Neural cell (in vitro differentiated cells): ENCODE results near the gene CCN5.

Experiments
- MXI1 ChIP-seq: fragments of 450-650 bp; conservative IDR thresholded peaks from 2 replicates; pipeline ENCODE4 v1.6.1; 2014; ENCODE audit warnings: antibody characterized with exemption, mild to moderate bottlenecking; ENCODE audit not compliant: poor library complexity, severe bottlenecking
- POLR2AphosphoS5 ChIP-seq: IDR thresholded peaks from 2 replicates; pipeline ENCODE4 v1.6.1; 2012

DNA sequence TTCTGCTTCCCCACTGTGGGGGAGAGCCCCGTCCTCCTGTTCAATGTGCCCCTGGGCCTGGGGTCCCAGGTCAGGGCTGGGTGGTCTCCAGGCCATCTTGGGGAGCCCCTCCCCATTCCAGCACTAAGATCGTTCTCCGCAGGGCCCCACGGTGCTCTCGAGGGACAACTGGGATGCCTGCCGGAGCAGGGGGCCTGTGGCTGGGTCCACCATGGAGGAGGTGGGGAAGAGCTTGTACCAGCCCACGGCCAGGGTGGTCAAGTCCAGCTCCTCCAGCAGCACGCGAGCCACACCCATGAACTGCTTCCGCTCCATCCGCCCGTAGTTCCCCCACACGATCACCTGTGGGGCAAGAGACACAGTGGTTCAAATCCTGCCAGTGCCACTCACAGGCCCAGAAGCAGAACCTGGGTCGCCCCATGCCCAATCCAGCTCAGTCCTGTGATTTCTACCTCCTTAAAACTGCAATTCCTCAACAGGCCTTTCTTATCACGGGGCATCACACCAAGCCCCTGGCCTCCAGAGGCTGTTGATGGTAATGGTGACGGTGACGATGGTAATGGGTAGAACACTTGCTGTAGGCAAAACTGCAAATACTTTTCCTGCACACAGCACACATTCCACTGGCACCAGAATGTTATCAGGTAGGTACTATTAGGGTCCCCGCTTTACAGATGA lies 41.0 kb downstream of the CCN5 start:
- TF ChIP-seq POLR2AphosphoS5 (no peak), MXI1 (no peak)
